OCI-LY7 (cell line): ENCODE results near the gene ZNF813. TPM values are rescaled to one million over a fixed set of nuclear protein-coding genes. Genes with fewer than 3 reads are reported as not detected.

ENCODE experiments used
- BruUV-seq: library from RNA; stranded (reverse); fragments of 400-500 nt; replicated peaks from 2 replicates; lab custom pipeline; 2021; lab: Mats Ljungman, UMichigan
- CTCF ChIA-PET: fragments of 300-600 bp; sonication (Branson Sonifier 250); formaldehyde crosslinking; loops from one replicate; lab custom pipeline; 2022; ENCODE audit warnings: antibody characterized with exemption; ENCODE audit not compliant: unreplicated experiment; lab: Charles Lee
- POLR2A ChIA-PET: fragments of 300-600 bp; sonication (Branson Sonifier 250); formaldehyde crosslinking; loops from one replicate; lab custom pipeline; 2022; ENCODE audit warnings: antibody characterized with exemption; lab: Charles Lee
- DNase-seq: peaks from one replicate; pipeline ENCODE4 v3.0.0-alpha.2; 2015; ENCODE audit warnings: low spot score
- H2AFZ ChIP-seq: fragments of 200-600 bp; sonication (generic), shearing (Covaris generic); 2 replicates; pipeline ENCODE4 v1.6.1; 2014; ENCODE audit warnings: mild to moderate bottlenecking, antibody characterized with exemption, low read length, moderate library complexity
- H3K27ac ChIP-seq: fragments of 200-600 bp; sonication (generic); 2 replicates; pipeline ENCODE4 v1.5.1; 2014; ENCODE audit warnings: mixed run types, low read depth, mild to moderate bottlenecking, moderate library complexity, low read length, inconsistent platforms; ENCODE audit not compliant: poor library complexity, severe bottlenecking
- H3K36me3 ChIP-seq: fragments of 200-600 bp; sonication (generic); 2 replicates; pipeline ENCODE4 v1.6.1; 2014; ENCODE audit warnings: mild to moderate bottlenecking, antibody characterized with exemption, low read length, moderate library complexity, mixed read lengths; ENCODE audit not compliant: insufficient read depth
- H3K4me1 ChIP-seq: fragments of 200-600 bp; sonication (generic); 2 replicates; pipeline ENCODE4 v1.5.1; 2014; ENCODE audit warnings: mild to moderate bottlenecking, low read length; ENCODE audit not compliant: insufficient read depth, poor library complexity, severe bottlenecking
- H3K4me2 ChIP-seq: fragments of 200-600 bp; sonication (generic); 2 replicates; pipeline ENCODE4 v1.6.1; 2014; ENCODE audit warnings: mild to moderate bottlenecking, low read length
- H3K4me3 ChIP-seq: fragments of 200-600 bp; sonication (generic); 2 replicates; pipeline ENCODE4 v1.5.1; 2014; ENCODE audit warnings: mild to moderate bottlenecking, low read depth, low read length; ENCODE audit not compliant: poor library complexity, severe bottlenecking
- H3K79me2 ChIP-seq: fragments of 200-600 bp; sonication (generic); 2 replicates; pipeline ENCODE4 v1.6.1; 2016; ENCODE audit warnings: low read depth, mild to moderate bottlenecking, low read length, moderate library complexity, mixed read lengths; ENCODE audit not compliant: insufficient read depth
- H3K9me2 ChIP-seq: fragments of 200-600 bp; sonication (generic); 2 replicates; pipeline ENCODE4 v1.6.1; 2016; ENCODE audit warnings: mild to moderate bottlenecking, low read length, mixed read lengths; ENCODE audit not compliant: insufficient read depth
- H3K9me3 ChIP-seq: fragments of 200-600 bp; sonication (generic); 2 replicates; pipeline ENCODE4 v1.6.1; 2014; ENCODE audit warnings: mild to moderate bottlenecking, mixed run types, low read length, mixed read lengths
- H4K20me1 ChIP-seq: fragments of 200-600 bp; sonication (generic); 2 replicates; pipeline ENCODE4 v1.6.1; 2014; ENCODE audit warnings: mild to moderate bottlenecking, antibody characterized with exemption, low read length, moderate library complexity, mixed read lengths; ENCODE audit not compliant: insufficient read depth
- CTCF ChIP-seq: fragments of 200-600 bp; sonication (generic); conservative IDR thresholded peaks from 2 replicates; pipeline ENCODE4 v1.5.1; 2014; ENCODE audit warnings: mild to moderate bottlenecking, antibody characterized with exemption, low read length, moderate library complexity, mixed read lengths
- EZH2phosphoT487 ChIP-seq: fragments of 200-600 bp; sonication (generic); IDR thresholded peaks from 2 replicates; pipeline ENCODE4 v1.6.1; 2018; ENCODE audit warnings: low read depth, borderline replicate concordance, mild to moderate bottlenecking, mixed run types, antibody characterized with exemption, low read length, moderate library complexity, mixed read lengths
- intact Hi-C: fragments of 100-400 bp; cut with micrococcal nuclease; formaldehyde crosslinking; loops from one replicate; pipeline ENCODE4 v1.10.0; 2022; ENCODE audit not compliant: unreplicated experiment
- total RNA-seq, 2 experiments: library from RNA; depleted of rRNA in 1 of 2; stranded (reverse); fragments of >200 nt in 1 of 2; shearing (Covaris generic) in 1 of 2; gene quantifications; 2 replicates each; pipeline ENCODE4 v1.2.3, GENCODE V29; 2014 to 2022

ZNF813 gene
- total RNA-seq, 2 experiments from 2014 or later = 5.9 to 6.7 TPM

- BruUV-seq = no TSS peak
- no peaks in the 10 kb centered on the region for H3K9me2 ChIP-seq
- peak overlapping the region; percentile 66 for H3K4me2 ChIP-seq
- peak; percentile 91 for DNase-seq
- ChIA-PET POLR2A (interaction anchor here (0.5 to 0.6 kb wide), 2 partner anchors 190 to 327 kb away, joined by 3 to 6 read pairs; no protein-coding TSS in a partner anchor), CTCF (no interaction called here)
- TF ChIP-seq CTCF (no peak), EZH2phosphoT487 (no peak)
- peak overlapping the region; percentile 92 for H2AFZ ChIP-seq
- H3K79me2 ChIP-seq = no peaks in the 10 kb centered on the region
- H3K27ac ChIP-seq = no peak overlapping the region
- no peaks in the 10 kb centered on the region for H4K20me1 ChIP-seq
- peak overlapping the region; percentile 80 for H3K4me3 ChIP-seq
- H3K4me1 ChIP-seq = peaks cover 5% of the 10 kb centered on the region
- peaks cover 8% of the 10 kb centered on the region; the same call in 1 of the 2 replicates for H3K9me3 ChIP-seq
- H3K36me3 ChIP-seq = peaks cover 11% of the 10 kb centered on the region
- intact Hi-C loops = no loop called here
Measured at GRCh38 chr19:53520547-53521372, 53.2 kb downstream of the ZNF813 start.

DNA sequence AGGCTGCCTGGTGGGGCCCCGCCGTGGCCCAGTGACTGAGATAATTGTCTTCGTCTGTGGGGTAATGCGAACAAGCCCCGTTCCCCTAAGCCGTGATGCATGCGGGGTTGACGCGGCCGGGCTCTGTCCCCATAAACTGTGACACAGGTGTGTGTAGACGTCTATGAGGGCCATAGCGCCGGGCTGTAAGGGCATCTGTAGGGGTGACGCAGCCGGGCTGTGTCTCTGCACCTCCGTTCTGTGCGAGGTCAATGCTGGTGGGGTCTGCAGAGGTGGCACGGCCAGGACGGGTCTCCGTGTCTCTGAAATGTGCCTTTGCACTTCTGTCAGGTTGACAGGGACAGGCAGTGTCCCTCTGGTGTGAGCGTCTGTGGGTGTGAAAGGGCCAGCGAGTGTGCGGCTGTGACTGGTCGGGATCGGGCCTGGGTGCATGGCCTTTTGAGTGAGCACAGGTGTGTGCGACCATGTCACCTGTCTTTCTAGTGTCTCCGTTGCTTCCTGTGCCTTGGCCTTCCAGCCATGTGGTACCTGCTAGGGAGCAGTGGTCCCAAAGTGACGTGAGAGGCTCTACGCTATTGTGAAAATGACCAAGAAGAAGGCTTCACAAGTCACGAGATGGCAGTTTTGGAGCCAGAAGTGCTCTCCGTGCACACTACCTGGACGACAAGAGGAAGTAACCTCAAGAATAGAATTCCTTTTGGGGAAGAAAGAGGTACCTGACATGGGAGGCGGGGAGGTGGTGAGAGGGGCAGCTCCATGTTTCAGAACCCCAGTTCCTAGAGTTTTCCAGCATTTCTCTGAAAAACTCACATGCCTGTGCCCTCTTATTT is 54.1 kb downstream of the ZNF813 start:
- H2AFZ ChIP-seq = 0 out of 2 replicates have a peak overlapping the region, but pooled peaks have one; percentile 39
- CTCF ChIA-PET = no interaction called here
- peaks cover 5% of the 10 kb centered on the region for H3K4me1 ChIP-seq
- no peak for TF ChIP-seq EZH2phosphoT487
- no peak for TF ChIP-seq CTCF
- intact Hi-C loops = no loop called here
- BruUV-seq = TSS peak; percentile 76
- H3K79me2 ChIP-seq = no peaks in the 10 kb centered on the region
- no peak overlapping the region for H3K27ac ChIP-seq
- DNase-seq = no peak
- peaks cover 15% of the 10 kb centered on the region for H3K36me3 ChIP-seq
- H3K4me2 ChIP-seq = peak overlapping the region; percentile 66
- H3K4me3 ChIP-seq = peak overlapping the region; percentile 80
- H4K20me1 ChIP-seq = no peaks in the 10 kb centered on the region
- no peaks in the 10 kb centered on the region for H3K9me2 ChIP-seq
- H3K9me3 ChIP-seq = peaks cover 15% of the 10 kb centered on the region; the same call in 1 of the 2 replicates
- POLR2A ChIA-PET = interaction anchor here (0.7 kb wide), 1 partner anchor 12 kb away, joined by 4 read pairs; no protein-coding TSS in a partner anchor
